Measurements from ENCODE around the gene CDK2AP2.
"Not testable (repeated sequence)": the region's sequence is repeated elsewhere in the genome, so short reads cannot be mapped to it uniquely, and the experiment has no call there.

Gene CDK2AP2

GRCh38 chr11:67523556-67524479, 15.9 kb upstream of the CDK2AP2 start:
- no peak for DNase-seq

GRCh38 chr11:67522844-67523555, 15.0 kb upstream of the CDK2AP2 start, which contains the start of gene CABP2:
Gene CABP2, minus strand, starts transcription at chr11:67523446. Its CDS starts 120 bp downstream, at chr11:67523326.
- DNase-seq, result no peak

GRCh38 chr11:67522338-67522737, 14.4 kb upstream of the CDK2AP2 start:
- no peak for DNase-seq

- no peak for DNase-seq
These were observed 14.0 kb upstream of the CDK2AP2 start for GRCh38 chr11:67521924-67522323.

GRCh38 chr11:67520856-67521824, 13.2 kb upstream of the CDK2AP2 start:
- no peak for DNase-seq

- no peak for DNase-seq
These were observed 11.8 kb upstream of the CDK2AP2 start for GRCh38 chr11:67519726-67520125.

- no peak for DNase-seq
These were observed 10.0 kb upstream of the CDK2AP2 start for GRCh38 chr11:67517784-67518552.

GRCh38 chr11:67516806-67517205, 8.8 kb upstream of the CDK2AP2 start:
- DNase-seq, result no peak

GRCh38 chr11:67514116-67514515, 6.2 kb upstream of the CDK2AP2 start:
- no peak for DNase-seq

GRCh38 chr11:67511558-67511957, 3.6 kb upstream of the CDK2AP2 start:
- DNase-seq, result not testable (repeated sequence)

GRCh38 chr11:67510023-67510345, 2.0 kb upstream of the CDK2AP2 start:
- DNase-seq, result no peak

GRCh38 chr11:67508486-67509121, 642 bp upstream of the CDK2AP2 start:
- DNase-seq, result peak; percentile 95

GRCh38 chr11:67507242-67507863, 609 bp downstream of the CDK2AP2 start:
- no peak for DNase-seq

GRCh38 chr11:67506426-67507051, 1.4 kb downstream of the CDK2AP2 start:
- no peak for DNase-seq

GRCh38 chr11:67505605-67506396, 2.2 kb downstream of the CDK2AP2 start:
- peak; percentile 66 for DNase-seq

- no peak for DNase-seq
These were observed 2.9 kb downstream of the CDK2AP2 start, which contains the start of gene PITPNM1 for GRCh38 chr11:67504950-67505581. Gene PITPNM1, minus strand, starts transcription at chr11:67505363. Its CDS starts 1,183 bp downstream, at chr11:67504180.

- DNase-seq, result peak; percentile 16
These were observed 3.7 kb downstream of the CDK2AP2 start for GRCh38 chr11:67504005-67504949.
